ENCODE results near the gene BTG3. TPM values are rescaled to one million over a fixed set of nuclear protein-coding genes. Genes with fewer than 3 reads are reported as not detected.

BTG3 gene
- 23.5 and 42.3 TPM in 2 replicates for total RNA-seq

GRCh38 chr21:17612565-17613241, at the start of gene BTG3:
Gene BTG3, minus strand, starts transcription at chr21:17612901. Its CDS starts 3,757 bp downstream, at chr21:17609144.
- DNase-seq (ENCODE audit: low read depth), result peak; percentile 78
- H3K4me3 ChIP-seq (ENCODE audit: low read depth, low read length), result peak within 1 kb of the TSS; percentile 93
- TF ChIP-seq CTCF (IDR thresholded peaks at IDR 0.05; ENCODE audit: insufficient read depth, low read depth, low read length), result no peak

GRCh38 chr21:17660862-17661261, 48.2 kb upstream of the BTG3 start:
- no peak overlapping the region for H3K4me3 ChIP-seq (ENCODE audit: low read depth, low read length)
- DNase-seq (ENCODE audit: low read depth), result no peak
- TF ChIP-seq CTCF (IDR thresholded peaks at IDR 0.05; ENCODE audit: insufficient read depth, low read depth, low read length), result no peak

- no peak overlapping the region for H3K4me3 ChIP-seq (ENCODE audit: low read depth, low read length)
- no peak for TF ChIP-seq CTCF (IDR thresholded peaks at IDR 0.05; ENCODE audit: insufficient read depth, low read depth, low read length)
- peak; percentile 25 for DNase-seq (ENCODE audit: low read depth)
Measured at GRCh38 chr21:17660452-17660851, 47.8 kb upstream of the BTG3 start.

GRCh38 chr21:17658931-17659330, 46.2 kb upstream of the BTG3 start:
- no peak for DNase-seq (ENCODE audit: low read depth)
- no peak overlapping the region for H3K4me3 ChIP-seq (ENCODE audit: low read depth, low read length)
- TF ChIP-seq CTCF (IDR thresholded peaks at IDR 0.05; ENCODE audit: insufficient read depth, low read depth, low read length), result no peak

GRCh38 chr21:17651526-17651925, 38.8 kb upstream of the BTG3 start:
- H3K4me3 ChIP-seq (ENCODE audit: low read depth, low read length), result no peak overlapping the region
- TF ChIP-seq CTCF (IDR thresholded peaks at IDR 0.05; ENCODE audit: insufficient read depth, low read depth, low read length), result no peak
- no peak for DNase-seq (ENCODE audit: low read depth)

- no peak for TF ChIP-seq CTCF (IDR thresholded peaks at IDR 0.05; ENCODE audit: insufficient read depth, low read depth, low read length)
- DNase-seq (ENCODE audit: low read depth), result no peak
- H3K4me3 ChIP-seq (ENCODE audit: low read depth, low read length), result no peak overlapping the region
Measured at GRCh38 chr21:17650292-17650691, 37.6 kb upstream of the BTG3 start.

GRCh38 chr21:17646790-17647189, 34.1 kb upstream of the BTG3 start:
- no peak for TF ChIP-seq CTCF (IDR thresholded peaks at IDR 0.05; ENCODE audit: insufficient read depth, low read depth, low read length)
- DNase-seq (ENCODE audit: low read depth), result no peak
- no peak overlapping the region for H3K4me3 ChIP-seq (ENCODE audit: low read depth, low read length)
